ENCODE data around the gene SPRY4. TPM values are rescaled to one million over a fixed set of nuclear protein-coding genes. Genes with fewer than 3 reads are reported as not detected.

SPRY4 gene
- polyA plus RNA-seq, 2 of the 4 experiments (the other 2 are of a cell fraction): 3.4 to 5.7 TPM

GRCh38 chr5:142315096-142315900 is 9.5 kb downstream of the SPRY4 start:
- DNase-seq (ENCODE audit: low read depth in 1 of 2, low spot score in 1 of 2) (no peak), FAIRE-seq (no peak), ATAC-seq (no peak)
- TF ChIP-seq KDM1A (IDR thresholded peaks at IDR 0.05; ENCODE audit: low read depth) (peak; percentile 69; the same call in 1 of the 2 replicates), CEBPB (IDR thresholded peaks at IDR 0.05) (no peak), CHD4 (IDR thresholded peaks at IDR 0.05; ENCODE audit: borderline replicate concordance) (0 out of 2 replicates have a peak, but pooled peaks have one; percentile 48)
- TF ChIP-seq, protein P1, sequence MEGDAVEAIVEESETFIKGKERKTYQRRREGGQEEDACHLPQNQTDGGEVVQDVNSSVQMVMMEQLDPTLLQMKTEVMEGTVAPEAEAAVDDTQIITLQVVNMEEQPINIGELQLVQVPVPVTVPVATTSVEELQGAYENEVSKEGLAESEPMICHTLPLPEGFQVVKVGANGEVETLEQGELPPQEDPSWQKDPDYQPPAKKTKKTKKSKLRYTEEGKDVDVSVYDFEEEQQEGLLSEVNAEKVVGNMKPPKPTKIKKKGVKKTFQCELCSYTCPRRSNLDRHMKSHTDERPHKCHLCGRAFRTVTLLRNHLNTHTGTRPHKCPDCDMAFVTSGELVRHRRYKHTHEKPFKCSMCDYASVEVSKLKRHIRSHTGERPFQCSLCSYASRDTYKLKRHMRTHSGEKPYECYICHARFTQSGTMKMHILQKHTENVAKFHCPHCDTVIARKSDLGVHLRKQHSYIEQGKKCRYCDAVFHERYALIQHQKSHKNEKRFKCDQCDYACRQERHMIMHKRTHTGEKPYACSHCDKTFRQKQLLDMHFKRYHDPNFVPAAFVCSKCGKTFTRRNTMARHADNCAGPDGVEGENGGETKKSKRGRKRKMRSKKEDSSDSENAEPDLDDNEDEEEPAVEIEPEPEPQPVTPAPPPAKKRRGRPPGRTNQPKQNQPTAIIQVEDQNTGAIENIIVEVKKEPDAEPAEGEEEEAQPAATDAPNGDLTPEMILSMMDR (IDR thresholded peaks at IDR 0.05): no peak
- Histone ChIP-seq H3K4me2 (no peak overlapping the region), H3K4me3 (no peak overlapping the region), H3K4me1 (peaks cover 9% of the 10 kb centered on the region), H3K27ac (no peak overlapping the region), H3K9me3 (no peaks in the 10 kb centered on the region)
- ChIA-PET POLR2A (interaction anchor here (1.1 kb wide), 1 partner anchor 10 kb away, joined by 3 read pairs; the partner anchor contains the start of gene SPRY4), CTCF (interaction anchor here (2.0 kb wide), 1 partner anchor 10 kb away, joined by 4 read pairs; the partner anchor contains the start of gene SPRY4)
- 99% methylated on average over 4 of the region's 6 CpGs for whole genome bisulfite sequencing (ENCODE audit: missing lambda C conversion rate)

DNA sequence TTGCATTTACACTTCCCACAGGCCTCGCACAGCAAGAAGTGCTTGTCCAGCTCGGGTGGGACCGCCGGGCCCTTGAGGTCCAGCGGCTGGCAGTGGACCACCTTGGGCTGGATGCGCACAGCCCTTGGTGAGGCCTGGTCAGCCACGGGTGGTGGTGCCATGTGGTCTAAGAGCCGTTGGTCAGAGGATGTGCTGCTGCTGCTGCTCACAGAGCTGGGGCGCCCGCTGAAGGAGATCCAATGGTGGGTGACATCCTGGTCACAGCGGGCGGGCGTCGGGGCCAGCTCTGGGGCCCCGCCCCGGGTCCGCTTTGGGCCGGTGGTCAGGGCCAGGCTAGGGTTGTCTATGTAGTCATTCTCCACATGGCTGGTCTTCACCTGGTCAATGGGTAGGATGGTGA is 10.2 kb downstream of the SPRY4 start:
- Histone ChIP-seq H3K4me2 (no peak overlapping the region), H3K27ac (no peak overlapping the region), H3K9me3 (no peaks in the 10 kb centered on the region), H3K4me3 (no peak overlapping the region), H3K4me1 (peaks cover 3% of the 10 kb centered on the region; the same call in 2 of the 3 replicates)
- ChIA-PET CTCF (no interaction called here), POLR2A (no interaction called here)
- TF ChIP-seq POLR2AphosphoS2 (conservative IDR thresholded peaks at IDR 0.05; ENCODE audit: low read length) (no peak), ZSCAN20 (CRISPR knock-in tag; IDR thresholded peaks at IDR 0.05) (no peak), HEYL (CRISPR knock-in tag; IDR thresholded peaks at IDR 0.05) (no peak), HOXB5 (CRISPR knock-in tag; IDR thresholded peaks at IDR 0.05) (no peak), GATA3 (IDR thresholded peaks at IDR 0.05; ENCODE audit: borderline replicate concordance) (no peak), MAFK (IDR thresholded peaks at IDR 0.05; ENCODE audit: partially characterized antibody) (no peak), TFCP2L1 (CRISPR knock-in tag; IDR thresholded peaks at IDR 0.05) (no peak), KDM1A (IDR thresholded peaks at IDR 0.05; ENCODE audit: low read depth) (no peak), CBX8 (IDR thresholded peaks at IDR 0.05) (no peak), HOXB13 (CRISPR knock-in tag; IDR thresholded peaks at IDR 0.05; ENCODE audit: low read depth) (no peak), CBX2 (IDR thresholded peaks at IDR 0.05; ENCODE audit: borderline replicate concordance, low read depth) (no peak), RNF2 (IDR thresholded peaks at IDR 0.05; ENCODE audit: borderline replicate concordance, low read depth) (no peak), FOXS1 (CRISPR knock-in tag; IDR thresholded peaks at IDR 0.05) (no peak), REST (IDR thresholded peaks at IDR 0.05) (no peak), POLR2A (IDR thresholded peaks at IDR 0.05; ENCODE audit: low read length) (no peak), HOXA7 (CRISPR knock-in tag; IDR thresholded peaks at IDR 0.05) (no peak)
- TF ChIP-seq, protein P2, sequence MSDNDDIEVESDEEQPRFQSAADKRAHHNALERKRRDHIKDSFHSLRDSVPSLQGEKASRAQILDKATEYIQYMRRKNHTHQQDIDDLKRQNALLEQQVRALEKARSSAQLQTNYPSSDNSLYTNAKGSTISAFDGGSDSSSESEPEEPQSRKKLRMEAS (IDR thresholded peaks at IDR 0.05): no peak
- WGBS (ENCODE audit: missing lambda C conversion rate): 89% methylated on average over 15 of the region's 18 CpGs
- FAIRE-seq (no peak), DNase-seq (ENCODE audit: low read depth in 1 of 2, low spot score in 1 of 2) (no peak), ATAC-seq (no peak)

Measured in A549 (cell line).